HG03565 (cell line): Measurements from ENCODE around the gene MAD2L2.

ENCODE experiments used
- ATAC-seq: cut with Tn5 transposase; IDR thresholded peaks from one replicate; pipeline ENCODE4 v1.9.1; 2021; ENCODE audit warnings: mild to moderate bottlenecking, moderate library complexity; ENCODE audit not compliant: unreplicated experiment

The MAD2L2 gene

GRCh38 chr1:11705596-11705995, 24.6 kb upstream of the MAD2L2 start:
- ATAC-seq, result no peak

GRCh38 chr1:11704691-11705475, 23.9 kb upstream of the MAD2L2 start:
- no peak for ATAC-seq

GRCh38 chr1:11704194-11704529, 23.2 kb upstream of the MAD2L2 start:
- no peak for ATAC-seq

DNA sequence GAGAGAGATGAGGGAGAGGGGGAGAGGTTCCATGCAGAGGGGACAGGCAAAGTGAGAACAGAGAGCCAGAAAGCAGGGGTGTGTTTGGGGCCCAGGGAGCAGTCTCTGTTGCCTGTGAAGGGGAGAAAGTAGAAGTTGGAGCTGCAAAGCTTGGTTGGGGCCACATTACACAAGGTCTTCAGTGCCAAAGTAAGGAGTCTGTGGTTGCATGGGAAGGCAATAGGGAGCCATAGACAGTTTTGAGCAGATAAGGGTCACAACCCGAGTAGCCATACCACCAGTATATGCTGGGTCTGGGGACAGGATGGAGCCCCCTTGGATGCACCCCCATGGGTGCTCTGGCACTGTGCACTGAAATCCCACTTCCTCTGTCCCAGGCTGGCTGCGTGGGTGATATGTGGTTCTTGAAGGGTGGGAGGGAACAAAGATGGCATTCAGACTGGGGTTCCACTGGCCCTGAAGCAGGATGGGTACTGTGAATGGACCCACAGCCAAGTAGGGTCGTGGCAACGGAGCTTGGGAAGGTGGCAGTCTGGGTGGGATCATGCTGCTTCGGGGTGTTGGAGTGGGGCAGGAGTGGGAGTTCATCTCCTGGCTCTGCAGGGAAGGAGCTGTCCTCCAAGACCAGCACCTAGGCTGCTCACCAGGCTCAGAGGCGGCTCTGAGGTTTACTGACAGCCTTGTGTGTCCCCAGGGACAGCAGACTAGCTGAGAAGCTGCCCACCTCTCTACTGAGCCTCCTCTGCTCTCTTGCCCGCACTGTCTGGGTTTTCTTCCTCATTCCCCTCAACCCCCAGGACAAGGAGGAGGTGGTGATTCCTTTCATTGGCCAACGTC, 22.6 kb upstream of the MAD2L2 start:
- ATAC-seq, result no peak

DNA sequence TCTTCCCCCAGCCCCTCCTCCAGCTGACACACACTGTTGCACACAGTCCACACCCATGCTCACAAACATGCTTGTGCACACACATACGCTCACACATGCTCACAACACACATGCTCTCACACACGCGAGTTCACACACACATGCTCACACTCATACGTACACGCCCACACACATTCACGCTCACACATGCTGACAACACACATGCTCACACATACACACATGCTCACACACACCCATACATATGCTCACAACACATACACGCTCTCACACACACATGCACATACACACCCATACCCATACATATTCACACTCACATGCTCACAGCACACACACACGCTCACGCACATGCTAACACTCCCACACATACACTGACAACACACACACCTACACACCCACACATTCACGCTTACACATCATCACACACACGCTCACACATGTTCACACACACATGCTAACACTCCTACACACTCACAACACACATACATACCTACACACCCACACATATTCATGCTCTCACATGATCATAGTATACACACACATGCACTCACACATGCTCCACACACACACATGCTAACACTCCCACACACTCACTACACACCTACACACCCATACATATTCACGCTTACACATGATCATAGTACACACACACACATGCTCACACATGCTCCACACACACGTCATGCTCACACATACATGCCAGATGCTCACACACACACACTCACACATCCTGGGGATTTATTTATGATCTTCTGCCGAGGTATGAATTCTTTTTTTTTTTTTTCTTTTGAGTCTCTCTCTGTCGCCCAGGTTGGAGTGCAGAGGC, 21.2 kb upstream of the MAD2L2 start:
- ATAC-seq, result no peak

- no peak for ATAC-seq
These were observed 20.6 kb upstream of the MAD2L2 start for GRCh38 chr1:11701551-11701961.

GRCh38 chr1:11700601-11701467, 19.9 kb upstream of the MAD2L2 start:
- no peak for ATAC-seq

- no peak for ATAC-seq
These were observed 16.9 kb upstream of the MAD2L2 start for GRCh38 chr1:11697893-11698210.

DNA sequence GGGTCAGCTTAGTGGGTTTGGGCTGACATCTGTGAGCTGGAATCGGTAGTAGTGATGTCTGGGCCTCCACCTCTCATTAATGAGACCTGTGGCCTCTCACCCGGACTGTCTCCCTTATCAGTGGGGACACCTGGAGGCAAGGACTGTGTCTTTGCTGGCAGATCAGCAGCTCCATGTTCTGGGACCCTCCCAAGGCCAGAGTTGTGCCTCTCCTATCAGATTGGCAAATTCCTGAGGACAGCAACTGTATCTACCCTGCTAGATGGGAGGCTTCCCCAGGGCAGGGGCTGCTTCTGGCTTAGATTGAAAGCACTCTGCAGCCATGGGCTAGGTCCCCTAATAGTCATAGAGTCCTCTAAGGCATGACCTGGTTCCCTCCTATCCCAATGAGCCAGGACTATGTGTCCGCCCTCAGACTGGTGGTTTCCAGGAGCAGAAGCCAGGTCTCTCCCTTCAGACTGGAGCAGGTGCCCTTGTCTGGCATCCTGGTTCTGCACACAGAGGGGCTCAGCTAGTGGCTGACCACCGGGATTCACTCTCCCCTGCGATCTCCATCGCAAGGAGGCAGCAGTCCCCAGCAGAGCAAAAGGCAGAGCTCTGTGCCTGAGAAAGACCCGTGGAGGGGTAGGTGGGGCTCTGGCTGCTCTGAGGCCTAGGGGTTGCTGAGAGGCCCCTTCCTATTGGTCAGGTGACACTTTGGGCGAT, 16.4 kb upstream of the MAD2L2 start:
- ATAC-seq, result no peak

DNA sequence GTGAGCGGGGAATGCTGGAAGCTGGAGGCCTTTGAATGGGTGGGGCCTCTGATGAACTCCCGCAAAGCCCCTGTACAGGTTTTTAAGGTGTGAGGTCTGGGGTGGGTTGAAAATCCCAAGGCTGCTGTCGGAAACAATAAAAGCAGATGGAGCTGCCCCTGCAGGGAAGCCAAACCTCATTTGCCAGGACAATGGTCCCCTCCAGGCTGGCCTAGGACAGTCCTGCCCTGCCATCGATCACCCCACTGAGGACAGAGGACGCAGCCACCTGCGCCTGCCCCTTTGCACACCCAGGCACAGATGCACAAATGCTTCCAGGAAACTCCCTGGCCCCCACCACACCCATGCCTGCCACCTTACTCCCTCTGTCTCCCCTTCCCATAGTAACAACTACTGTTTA, 14.9 kb upstream of the MAD2L2 start:
- ATAC-seq, result no peak

GRCh38 chr1:11693917-11694316, 13.0 kb upstream of the MAD2L2 start:
- no peak for ATAC-seq

DNA sequence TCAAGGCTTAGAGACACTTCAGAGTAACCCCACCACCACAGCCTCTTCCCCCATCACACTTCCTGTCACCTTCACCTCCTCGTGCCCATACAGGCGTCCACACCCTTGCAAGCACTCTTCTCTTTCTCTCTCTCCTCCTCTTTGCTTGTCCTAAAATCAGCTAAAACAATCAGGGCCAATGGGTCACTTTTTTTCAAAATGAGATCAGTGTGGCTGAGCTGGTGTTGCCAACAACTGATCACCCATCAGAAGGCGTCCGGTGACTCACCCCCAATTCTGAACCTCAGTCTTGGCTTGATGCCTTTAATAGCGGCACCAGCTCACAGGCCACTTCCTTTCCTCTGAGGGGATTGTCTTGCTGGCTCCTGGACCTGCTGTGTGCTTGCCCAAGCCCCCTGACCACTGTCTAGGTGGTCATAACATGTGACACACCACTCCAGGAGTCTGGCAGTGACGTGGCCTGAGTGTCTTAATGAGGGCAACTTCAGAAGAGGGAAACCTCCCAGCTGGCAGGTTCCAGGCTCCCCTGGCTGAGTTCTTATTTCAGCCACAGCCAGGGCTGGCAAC, 12.2 kb upstream of the MAD2L2 start:
- ATAC-seq, result no peak

- no peak for ATAC-seq
These were observed 11.2 kb upstream of the MAD2L2 start for GRCh38 chr1:11691928-11692711.

DNA sequence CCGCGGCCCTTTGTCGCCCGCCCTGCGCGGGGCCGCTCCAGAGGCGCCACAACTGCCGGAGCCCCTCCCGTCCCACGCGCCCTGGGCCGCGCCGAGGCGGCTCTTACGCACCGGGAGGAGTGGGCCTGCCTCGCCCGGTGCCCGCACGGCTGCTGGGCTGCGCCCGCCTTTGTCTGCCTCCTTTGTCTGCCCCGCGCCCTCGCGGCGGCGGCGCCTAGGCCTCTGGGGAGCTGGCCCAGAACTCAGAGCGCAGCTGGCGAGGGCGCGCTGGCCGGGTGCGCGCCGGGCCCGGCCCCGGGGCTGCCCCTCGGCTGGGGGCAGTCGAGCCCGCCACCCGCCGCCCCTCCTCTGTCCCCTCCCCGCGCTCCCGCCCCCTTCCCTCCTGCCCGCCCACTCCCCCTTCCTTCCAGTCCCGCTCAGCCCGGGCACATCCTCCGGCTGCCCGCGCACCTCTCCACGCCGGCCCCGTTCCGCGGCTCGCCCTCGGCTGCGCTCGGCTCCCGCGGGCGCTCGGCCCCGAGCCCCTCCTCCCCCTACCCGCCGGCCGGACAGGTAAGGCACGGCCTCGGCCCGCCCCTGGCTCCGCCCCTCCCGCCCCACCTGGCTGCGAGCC, 10.5 kb upstream of the MAD2L2 start, which contains the start of gene DRAXIN:
DRAXIN (plus strand) TSS at position 409 of the 613 bp plus-strand sequence. CDS start 14,549 bp downstream, outside the sequence.
- ATAC-seq, result no peak

DNA sequence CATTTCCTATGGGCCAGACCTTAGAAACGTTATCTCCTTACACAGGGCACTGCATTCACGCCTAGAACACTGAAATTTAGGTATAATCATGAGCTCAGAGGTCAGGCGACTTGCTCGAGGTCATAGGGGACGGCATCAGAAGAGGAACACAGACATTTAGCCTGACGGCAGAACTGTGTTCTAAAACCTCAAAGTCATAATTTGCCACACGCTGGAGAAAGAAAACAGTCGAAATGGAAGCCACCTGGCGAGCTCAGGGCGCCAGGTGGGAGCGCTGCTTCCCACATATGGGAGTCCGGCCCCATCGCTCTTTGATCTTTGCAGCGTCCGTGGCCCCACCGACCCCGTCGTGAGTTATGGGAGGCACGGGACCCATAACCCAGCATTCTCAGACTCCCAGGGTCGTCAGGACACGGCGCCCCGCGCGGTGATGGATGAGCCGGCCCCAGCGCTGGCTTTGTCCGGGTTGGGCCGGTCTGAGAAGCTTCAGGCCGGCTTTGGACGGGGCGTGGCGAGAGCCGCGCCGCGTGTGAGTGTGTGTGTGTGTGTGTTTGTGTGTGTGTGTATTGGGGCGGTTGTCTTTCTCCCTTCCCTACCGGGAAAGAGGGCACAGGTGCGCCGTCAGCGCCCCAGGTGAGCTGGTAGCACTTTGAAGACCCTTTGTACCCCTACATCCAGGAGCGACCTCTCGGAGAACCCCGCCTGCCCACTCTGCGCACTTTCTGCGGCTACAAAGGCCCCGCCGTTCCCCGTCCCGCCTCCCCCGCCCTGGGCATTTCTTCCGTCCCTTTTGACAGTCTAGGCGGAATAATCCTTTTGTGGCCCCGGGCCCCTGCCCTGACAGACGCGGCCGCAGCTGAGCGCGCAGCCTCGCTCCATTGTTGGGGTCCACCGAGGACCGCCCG, 9.7 kb upstream of the MAD2L2 start:
- no peak for ATAC-seq

DNA sequence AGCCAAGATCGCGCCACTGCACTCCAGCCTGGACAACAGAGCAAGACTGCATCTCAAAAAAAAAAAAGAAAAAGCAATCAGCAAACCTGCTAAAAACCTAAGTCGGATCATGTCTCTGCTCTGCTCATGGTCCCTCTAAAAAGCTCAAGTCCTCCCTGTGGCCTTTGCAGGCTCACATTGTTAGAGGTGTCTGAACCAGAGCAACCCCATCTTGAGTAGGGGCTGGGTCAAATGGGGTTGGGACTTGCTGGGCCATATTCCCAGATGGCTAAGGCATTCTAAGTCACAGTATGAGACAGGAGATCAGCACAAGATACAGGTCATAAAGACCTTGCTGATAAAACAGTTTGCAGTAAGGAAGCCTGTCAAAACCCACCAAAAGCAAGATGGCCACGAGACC, 7.6 kb upstream of the MAD2L2 start:
- no peak for ATAC-seq

DNA sequence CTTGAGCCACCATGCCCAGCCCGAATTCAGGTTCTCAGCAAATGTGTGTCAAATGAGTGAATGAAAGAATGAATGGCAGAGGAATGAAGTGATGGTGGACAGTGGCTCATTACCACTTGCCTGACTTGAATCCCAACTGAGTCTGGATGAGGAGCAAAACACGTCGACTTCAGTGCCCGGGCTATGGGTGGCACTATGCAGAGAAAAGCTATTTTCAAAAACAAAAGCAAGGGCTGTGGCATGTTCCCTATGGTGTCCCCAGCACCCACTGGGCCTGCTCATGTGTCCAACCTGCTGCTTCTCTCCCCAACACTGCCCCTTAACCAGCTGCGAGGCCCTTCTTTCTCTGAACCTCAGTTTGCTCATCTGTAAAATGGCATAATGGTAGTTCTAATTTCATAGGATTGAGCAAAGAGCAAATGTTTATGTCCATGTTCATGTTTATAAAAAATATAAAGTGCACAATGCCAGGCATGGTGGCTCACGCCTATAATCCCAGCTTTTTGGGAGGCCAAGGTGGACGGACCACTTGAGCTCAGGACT, 4.3 kb upstream of the MAD2L2 start:
- no peak for ATAC-seq
